Measurements from ENCODE around the gene MYLIP. TPM values are rescaled to one million over a fixed set of nuclear protein-coding genes. Genes with fewer than 3 reads are reported as not detected.

Gene MYLIP
- 10 to 100 TPM; 33.3 to 66.8 (median 50.9) TPM for total RNA-seq
- 10 to 100 TPM; 12.5 to 21.2 (median 15.5) TPM for polyA plus RNA-seq
- long read RNA-seq, donor 1, partial matches to known transcripts = 12 of 15 reads
- long read RNA-seq, donor 1, other reads (novel, unspliced or antisense) = 0 of 15 reads
- long read RNA-seq, donor 2, transcript MYLIP-202 (7 exons, 1,666 nt) = major isoform, 10 of 10 reads
- long read RNA-seq, donor 2, partial matches to known transcripts = 0 of 10 reads
- long read RNA-seq, donor 2, other reads (novel, unspliced or antisense) = 0 of 10 reads

DNA sequence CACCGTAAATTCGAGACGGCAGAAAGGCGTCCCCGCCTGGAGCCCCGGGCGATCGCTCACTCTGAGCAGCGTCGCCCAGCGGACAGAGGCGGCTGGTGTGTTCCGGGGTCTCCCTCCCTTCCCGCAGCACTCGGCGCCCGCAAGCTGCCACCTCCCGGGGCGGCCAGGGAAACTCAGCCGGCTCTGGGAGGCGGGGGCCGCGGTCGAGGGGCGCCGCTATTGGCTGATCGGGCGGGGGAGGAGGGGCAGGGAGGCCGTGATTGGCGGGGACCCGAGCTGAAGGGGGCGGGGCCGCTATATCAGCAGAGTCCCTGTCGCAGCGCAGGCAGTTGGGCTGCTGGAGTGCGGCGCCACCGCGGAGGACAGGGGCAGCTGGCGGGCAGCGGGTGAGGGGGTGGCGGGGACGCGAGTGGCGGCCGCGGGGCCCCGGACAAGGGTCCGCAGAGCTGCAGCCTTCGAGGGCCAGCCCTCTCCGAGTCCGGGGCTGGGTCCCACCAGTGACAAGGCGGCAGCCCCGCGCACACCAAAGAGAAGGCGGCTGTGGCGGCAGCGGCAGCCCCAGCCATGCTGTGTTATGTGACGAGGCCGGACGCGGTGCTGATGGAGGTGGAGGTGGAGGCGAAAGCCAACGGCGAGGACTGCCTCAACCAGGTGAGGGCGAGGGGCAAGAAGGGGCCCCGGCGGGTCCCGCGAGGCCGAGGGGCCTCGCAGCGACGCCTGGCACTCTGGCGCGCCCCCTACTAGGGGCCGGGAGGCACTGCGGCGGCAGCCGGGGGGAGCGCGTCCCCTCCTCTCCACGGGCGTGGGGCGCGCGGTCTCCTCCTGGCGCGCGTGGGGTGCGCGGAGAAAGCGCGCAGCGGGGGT is at the start of gene MYLIP:
MYLIP (plus strand) TSS at position 328 of the 864 bp plus-strand sequence; CDS start at position 565, 237 bp downstream.
- 0 to 1% (median 1%) methylated on average over 33 to 95 of the region's 95 CpGs for WGBS, 5 donors
- Histone ChIP-seq H3K4me1 (peaks cover 23 to 56% (median 38%) of the 10 kb centered on the region in 6 donors), H3K27me3 (replicated peaks in 1 of 7) (no peaks in the 10 kb centered on the region), H3K9me3 (no peaks in the 10 kb centered on the region), H3K36me3 (peaks cover 0 to 28% (median 5%) of the 10 kb centered on the region in 6 donors), H3K27ac (peak within 1 kb of the TSS; percentile 91 to 99 (median 97)), H3K4me3 (peak within 1 kb of the TSS; percentile 76 to 97 (median 93))
- intact Hi-C loops (cut with DNase I; ENCODE audit: low total_unique reads) = loop anchor here (10.0 kb wide), 1 partner anchor 56 kb away; no protein-coding TSS in a partner anchor
- peak; percentile 99 for DNase-seq
- TF ChIP-seq POLR2A (IDR thresholded peaks at IDR 0.05) (peak; percentile 97 to 99 (median 99)), POLR2AphosphoS5 (IDR thresholded peaks at IDR 0.05) (peak; percentile 100)
- TF ChIP-seq, protein P1, sequence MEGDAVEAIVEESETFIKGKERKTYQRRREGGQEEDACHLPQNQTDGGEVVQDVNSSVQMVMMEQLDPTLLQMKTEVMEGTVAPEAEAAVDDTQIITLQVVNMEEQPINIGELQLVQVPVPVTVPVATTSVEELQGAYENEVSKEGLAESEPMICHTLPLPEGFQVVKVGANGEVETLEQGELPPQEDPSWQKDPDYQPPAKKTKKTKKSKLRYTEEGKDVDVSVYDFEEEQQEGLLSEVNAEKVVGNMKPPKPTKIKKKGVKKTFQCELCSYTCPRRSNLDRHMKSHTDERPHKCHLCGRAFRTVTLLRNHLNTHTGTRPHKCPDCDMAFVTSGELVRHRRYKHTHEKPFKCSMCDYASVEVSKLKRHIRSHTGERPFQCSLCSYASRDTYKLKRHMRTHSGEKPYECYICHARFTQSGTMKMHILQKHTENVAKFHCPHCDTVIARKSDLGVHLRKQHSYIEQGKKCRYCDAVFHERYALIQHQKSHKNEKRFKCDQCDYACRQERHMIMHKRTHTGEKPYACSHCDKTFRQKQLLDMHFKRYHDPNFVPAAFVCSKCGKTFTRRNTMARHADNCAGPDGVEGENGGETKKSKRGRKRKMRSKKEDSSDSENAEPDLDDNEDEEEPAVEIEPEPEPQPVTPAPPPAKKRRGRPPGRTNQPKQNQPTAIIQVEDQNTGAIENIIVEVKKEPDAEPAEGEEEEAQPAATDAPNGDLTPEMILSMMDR (IDR thresholded peaks at IDR 0.05 in 8 of 11, conservative IDR thresholded peaks at IDR 0.05 in 3 of 11) = peak; percentile 54 to 96 (median 77)

DNA sequence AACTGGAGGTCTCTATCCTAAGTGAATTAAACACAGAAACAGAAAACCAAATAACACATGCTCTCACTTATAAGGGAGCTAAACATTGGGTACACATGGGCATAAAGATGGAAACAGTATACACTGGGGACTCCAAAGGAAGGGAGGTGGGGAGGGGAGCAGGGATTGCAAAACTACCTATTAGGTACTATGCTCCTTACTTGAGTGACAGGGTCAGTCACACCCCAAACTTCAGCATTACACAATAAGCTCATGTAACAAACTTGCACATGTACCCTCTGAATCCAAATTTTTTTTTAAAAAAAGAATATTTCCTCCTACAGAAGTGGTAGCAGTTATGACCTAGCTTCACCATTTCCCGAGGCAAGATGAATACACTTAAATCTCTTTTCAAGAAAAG is 49.5 kb upstream of the MYLIP start:
- H3K4me1 ChIP-seq = no peaks in the 10 kb centered on the region
- no peaks in the 10 kb centered on the region for H3K27me3 ChIP-seq (replicated peaks in 1 of 7)
- no peak overlapping the region for H3K4me3 ChIP-seq
- H3K9me3 ChIP-seq = no peaks in the 10 kb centered on the region
- H3K27ac ChIP-seq = no peak overlapping the region
- H3K36me3 ChIP-seq = no peaks in the 10 kb centered on the region
- intact Hi-C loops (cut with DNase I; ENCODE audit: low total_unique reads) = no loop called here
- whole genome bisulfite sequencing, 5 donors = 0 to 52% (median 47%) methylated on average over 1 of the region's 1 CpG
- DNase-seq = no peak
- TF ChIP-seq, protein P1 (IDR thresholded peaks at IDR 0.05 in 8 of 11, conservative IDR thresholded peaks at IDR 0.05 in 3 of 11) = no peak
- TF ChIP-seq POLR2AphosphoS5 (IDR thresholded peaks at IDR 0.05) = no peak
- no peak for TF ChIP-seq POLR2A (IDR thresholded peaks at IDR 0.05)

DNA sequence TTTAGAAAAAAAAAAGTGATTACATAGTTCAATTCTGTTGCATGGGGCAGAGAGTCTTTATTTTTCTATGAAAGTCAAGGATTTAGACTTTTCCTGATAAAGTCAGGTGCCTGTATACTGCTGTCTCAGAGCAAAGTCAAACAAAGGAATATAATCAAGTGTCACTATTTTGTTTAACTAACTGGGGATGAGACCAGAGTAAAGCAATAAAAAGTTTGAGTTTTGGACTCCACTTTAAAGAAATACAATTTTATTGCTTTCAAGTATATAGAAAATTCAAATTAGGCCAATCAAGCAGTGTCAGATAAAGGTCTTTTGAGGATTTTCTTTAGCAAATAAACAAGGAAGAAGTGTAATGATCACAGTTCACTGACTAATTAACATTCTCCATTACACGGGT is 48.7 kb upstream of the MYLIP start:
- no peak for DNase-seq
- Histone ChIP-seq H3K9me3 (no peaks in the 10 kb centered on the region), H3K36me3 (no peaks in the 10 kb centered on the region), H3K4me1 (no peaks in the 10 kb centered on the region), H3K27ac (no peak overlapping the region), H3K27me3 (replicated peaks in 1 of 7) (no peaks in the 10 kb centered on the region), H3K4me3 (no peak overlapping the region)
- TF ChIP-seq, protein P1 (IDR thresholded peaks at IDR 0.05 in 8 of 11, conservative IDR thresholded peaks at IDR 0.05 in 3 of 11) = no peak
- TF ChIP-seq POLR2A (IDR thresholded peaks at IDR 0.05) = no peak
- TF ChIP-seq POLR2AphosphoS5 (IDR thresholded peaks at IDR 0.05) = no peak
- 59 to 86% (median 75%) methylated on average over 1 of the region's 1 CpG for WGBS, 5 donors
- intact Hi-C loops (cut with DNase I; ENCODE audit: low total_unique reads) = no loop called here

DNA sequence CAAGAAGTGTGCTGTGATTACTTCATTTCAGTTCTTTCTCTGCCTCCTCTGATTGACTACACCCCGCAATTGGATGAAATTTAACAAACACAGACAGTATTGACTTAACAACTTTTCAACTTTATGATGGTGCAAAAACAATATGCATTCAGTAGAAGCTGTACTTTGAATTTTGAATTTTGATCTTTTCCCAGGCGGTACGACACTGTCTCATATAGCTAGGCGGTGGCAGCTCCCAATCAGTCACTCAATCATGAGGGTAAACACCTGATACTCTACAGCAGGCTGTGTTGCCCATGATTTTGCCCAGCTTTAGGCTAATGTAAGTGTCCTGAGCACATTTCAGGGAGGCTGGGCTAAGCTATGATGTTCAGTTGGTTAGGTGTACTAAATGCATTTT is 47.6 kb upstream of the MYLIP start:
- no peaks in the 10 kb centered on the region for H3K4me1 ChIP-seq
- no peaks in the 10 kb centered on the region for H3K27me3 ChIP-seq (replicated peaks in 1 of 7)
- no peak for TF ChIP-seq POLR2AphosphoS5 (IDR thresholded peaks at IDR 0.05)
- TF ChIP-seq, protein P1 (IDR thresholded peaks at IDR 0.05 in 8 of 11, conservative IDR thresholded peaks at IDR 0.05 in 3 of 11) = no peak
- no peak for TF ChIP-seq POLR2A (IDR thresholded peaks at IDR 0.05)
- WGBS, 5 donors = 96 to 98% (median 96%) methylated on average over 4 of the region's 4 CpGs
- H3K27ac ChIP-seq = no peak overlapping the region
- no peaks in the 10 kb centered on the region for H3K36me3 ChIP-seq
- H3K9me3 ChIP-seq = no peaks in the 10 kb centered on the region
- no peak for DNase-seq
- H3K4me3 ChIP-seq = no peak overlapping the region
- intact Hi-C loops (cut with DNase I; ENCODE audit: low total_unique reads) = no loop called here
